RKO (cell line): Measurements from ENCODE around the gene A1BG.
"Not testable (repeated sequence)": the region's sequence is repeated elsewhere in the genome, so short reads cannot be mapped to it uniquely, and the experiment has no call there.

ENCODE experiments used
- DNase-seq: peaks from one replicate; pipeline ENCODE4 v3.0.0-alpha.2; 2016; ENCODE audit warnings: low spot score

A1BG gene

GRCh38 chr19:58385891-58386575, 32.7 kb upstream of the A1BG start:
- no peak for DNase-seq

GRCh38 chr19:58385313-58385890, 32.1 kb upstream of the A1BG start:
- no peak for DNase-seq

- no peak for DNase-seq
Observed at GRCh38 chr19:58382997-58383603, 29.8 kb upstream of the A1BG start.

GRCh38 chr19:58381460-58382212, 28.3 kb upstream of the A1BG start:
- no peak for DNase-seq

- peak; percentile 100 for DNase-seq
Observed at GRCh38 chr19:58380662-58381459, 27.6 kb upstream of the A1BG start, which contains the start of gene ZNF837. Gene ZNF837, minus strand, starts transcription at chr19:58381030. Its CDS starts 11,698 bp downstream, at chr19:58369332.

GRCh38 chr19:58380037-58380661, 26.9 kb upstream of the A1BG start:
- no peak for DNase-seq

- DNase-seq = no peak
Observed at GRCh38 chr19:58379246-58379645, 26.0 kb upstream of the A1BG start.

- not testable (repeated sequence) for DNase-seq
Observed at GRCh38 chr19:58376724-58377123, 23.4 kb upstream of the A1BG start.

GRCh38 chr19:58374200-58374599, 20.9 kb upstream of the A1BG start:
- no peak for DNase-seq

- peak; percentile 48 for DNase-seq
Observed at GRCh38 chr19:58372311-58373133, 19.2 kb upstream of the A1BG start.

GRCh38 chr19:58368561-58369360, 15.5 kb upstream of the A1BG start:
- no peak for DNase-seq

GRCh38 chr19:58367698-58368454, 14.6 kb upstream of the A1BG start:
- DNase-seq = no peak

GRCh38 chr19:58366585-58367430, 13.5 kb upstream of the A1BG start:
- DNase-seq = no peak

- DNase-seq = no peak
Observed at GRCh38 chr19:58364146-58364545, 10.9 kb upstream of the A1BG start.

- DNase-seq = peak; percentile 95
Observed at GRCh38 chr19:58362272-58362994, 9.1 kb upstream of the A1BG start, which contains the start of gene ZNF497. Gene ZNF497, minus strand, starts transcription at chr19:58362751. Its CDS starts 5,116 bp downstream, at chr19:58357635.

GRCh38 chr19:58361900-58362271, 8.6 kb upstream of the A1BG start:
- DNase-seq = peak; percentile 80

GRCh38 chr19:58357481-58358145, 4.3 kb upstream of the A1BG start:
- DNase-seq = no peak
